CD14-positive monocyte (primary cell): ENCODE data around the gene HS1BP3. TPM values are rescaled to one million over a fixed set of nuclear protein-coding genes. Genes with fewer than 3 reads are reported as not detected.

Source experiments
- DNase-seq, 3 donors: peaks; one replicate each; pipeline ENCODE4 v3.0.0-alpha.2; 2011 to 2022
- H2AFZ ChIP-seq: 2 replicates; pipeline ENCODE4 v1.6.0; 2012; ENCODE audit warnings: mild to moderate bottlenecking, low read depth, low read length, inconsistent platforms; ENCODE audit not compliant: insufficient read depth, poor library complexity, severe bottlenecking
- H3K27ac ChIP-seq, 2 donors: 1 replicate in 1 of 2; 2 replicates in 1 of 2; pipeline ENCODE4 v1.5.1; 2012 to 2013; ENCODE audit warnings: low read length in 2 of 2, control low read depth in 1 of 2, inconsistent platforms in 1 of 2, low read depth in 1 of 2, mild to moderate bottlenecking in 1 of 2
- H3K27me3 ChIP-seq, 2 donors: one replicate each; pipeline versions ENCODE4 v1.6.0 to v1.6.1; 2011 to 2013; ENCODE audit warnings: low read length in 2 of 2; ENCODE audit not compliant: control insufficient read depth in 2 of 2, insufficient read depth in 2 of 2
- H3K36me3 ChIP-seq, 2 donors: replicated peaks in 1 of 2; 1 replicate in 1 of 2; 2 replicates in 1 of 2; pipeline versions ENCODE4 v1.5.1 to v1.6.1; 2012 to 2013; ENCODE audit warnings: low read length in 2 of 2, control low read depth in 1 of 2, inconsistent platforms in 1 of 2, mild to moderate bottlenecking in 1 of 2; ENCODE audit not compliant: insufficient read depth in 2 of 2, control insufficient read depth in 1 of 2
- H3K4me1 ChIP-seq, 2 donors: 1 replicate in 1 of 2; 2 replicates in 1 of 2; pipeline versions ENCODE4 v1.5.1 to v1.6.1; 2012 to 2013; ENCODE audit warnings: low read length in 2 of 2, control low read depth in 1 of 2, inconsistent platforms in 1 of 2, mild to moderate bottlenecking in 1 of 2, moderate library complexity in 1 of 2; ENCODE audit not compliant: insufficient read depth in 2 of 2, control insufficient read depth in 1 of 2
- H3K4me2 ChIP-seq: replicated peaks from 2 replicates; pipeline ENCODE3; 2012; ENCODE audit warnings: low read length, moderate library complexity, mild to moderate bottlenecking; ENCODE audit not compliant: poor library complexity, severe bottlenecking; ENCODE audit errors: extremely low read depth
- H3K4me3 ChIP-seq, 3 experiments: fragments of 200-600 bp in 1 of 3; sonication (generic) in 1 of 3; replicated peaks in 1 of 3; 1 replicate in 2 of 3; 2 replicates in 1 of 3; pipeline ENCODE4 v1.5.1; 2011 to 2013; ENCODE audit warnings: low read length in 3 of 3, mild to moderate bottlenecking in 3 of 3, control low read depth in 2 of 3, low read depth in 2 of 3, inconsistent platforms in 1 of 3, moderate library complexity in 1 of 3
- H3K79me2 ChIP-seq: 2 replicates; pipeline ENCODE4 v1.6.0; 2012; ENCODE audit warnings: mild to moderate bottlenecking, control low read depth, inconsistent platforms, low read length, moderate library complexity; ENCODE audit not compliant: insufficient read depth
- H3K9ac ChIP-seq: 2 replicates; pipeline ENCODE4 v1.6.0; 2017; ENCODE audit warnings: low read length, mild to moderate bottlenecking; ENCODE audit not compliant: insufficient read depth, poor library complexity, severe bottlenecking
- H3K9me3 ChIP-seq, 2 donors: replicated peaks in 1 of 2; 1 replicate in 1 of 2; 2 replicates in 1 of 2; pipeline versions ENCODE4 v1.5.1 to v1.6.1; 2012 to 2013; ENCODE audit warnings: low read length in 2 of 2, control low read depth in 1 of 2; ENCODE audit not compliant: control insufficient read depth in 1 of 2, insufficient read depth in 1 of 2
- H4K20me1 ChIP-seq: 2 replicates; pipeline ENCODE4 v1.6.0; 2012; ENCODE audit warnings: mild to moderate bottlenecking, low read length, control low read depth, moderate library complexity; ENCODE audit not compliant: insufficient read depth
- H3K27ac Mint-ChIP-seq, 7 donors: one replicate each; pipeline ENCODE4 v1.8.0; 2020; ENCODE audit warnings: mild to moderate bottlenecking in 7 of 7, mixed read lengths in 7 of 7, moderate library complexity in 6 of 7, inconsistent platforms in 2 of 7
- H3K27me3 Mint-ChIP-seq, 3 donors: one replicate each; pipeline ENCODE4 v1.8.0; 2021 to 2022; ENCODE audit warnings: low read depth in 3 of 3, mild to moderate bottlenecking in 3 of 3, mixed read lengths in 3 of 3, moderate library complexity in 3 of 3, inconsistent platforms in 1 of 3
- H3K36me3 Mint-ChIP-seq, 2 donors: one replicate each; pipeline ENCODE4 v1.8.0; 2020; ENCODE audit warnings: mixed read lengths in 2 of 2, inconsistent platforms in 1 of 2, mild to moderate bottlenecking in 1 of 2
- H3K4me1 Mint-ChIP-seq: one replicate; pipeline ENCODE4 v1.8.0; 2020; ENCODE audit warnings: mild to moderate bottlenecking, mixed read lengths
- H3K4me3 Mint-ChIP-seq, 2 donors: one replicate each; pipeline ENCODE4 v1.8.0; 2020; ENCODE audit warnings: mild to moderate bottlenecking in 2 of 2, mixed read lengths in 2 of 2, moderate library complexity in 1 of 2
- H3K9me3 Mint-ChIP-seq, 7 donors: one replicate each; pipeline ENCODE4 v1.8.0; 2020 to 2022; ENCODE audit warnings: mixed read lengths in 7 of 7, mild to moderate bottlenecking in 6 of 7, moderate library complexity in 6 of 7, inconsistent platforms in 2 of 7
- WGBS: methylation state at CpG from one replicate; pipeline ENCODE4 v1.1.5; 2013; ENCODE audit warnings: missing lambda C conversion rate; ENCODE audit not compliant: insufficient coverage; 5-methylcytosine and 5-hydroxymethylcytosine counted together
- intact Hi-C, 2 donors: fragments of 100-400 bp; cut with micrococcal nuclease; formaldehyde crosslinking; loops; one replicate each; pipeline versions ENCODE4 v1.15.0 to v1.15.1; 2023
- polyA plus RNA-seq, 3 donors: library from polyadenylated mRNA; depleted of rRNA in 1 of 3; unstranded in 2 of 3; stranded (reverse) in 1 of 3; fragments of 300-500 nt in 2 of 3; fragments of >200 nt in 1 of 3; fragmentation: Illumina TruSeq in 2 of 3; gene quantifications; 1 replicate in 2 of 3; 2 replicates in 1 of 3; pipeline ENCODE4 v1.2.3, GENCODE V29; 2012 to 2021
- TF ChIP-seq, protein P1 (sequence below): fragments of 200-600 bp; IDR thresholded peaks from one replicate; pipeline ENCODE4 v1.8.0; 2022; ENCODE audit warnings: antibody characterized with exemption, mild to moderate bottlenecking

Gene HS1BP3
- polyA plus RNA-seq, 3 donors, result 45.1 to 48.9 (median 45.4) TPM

DNA sequence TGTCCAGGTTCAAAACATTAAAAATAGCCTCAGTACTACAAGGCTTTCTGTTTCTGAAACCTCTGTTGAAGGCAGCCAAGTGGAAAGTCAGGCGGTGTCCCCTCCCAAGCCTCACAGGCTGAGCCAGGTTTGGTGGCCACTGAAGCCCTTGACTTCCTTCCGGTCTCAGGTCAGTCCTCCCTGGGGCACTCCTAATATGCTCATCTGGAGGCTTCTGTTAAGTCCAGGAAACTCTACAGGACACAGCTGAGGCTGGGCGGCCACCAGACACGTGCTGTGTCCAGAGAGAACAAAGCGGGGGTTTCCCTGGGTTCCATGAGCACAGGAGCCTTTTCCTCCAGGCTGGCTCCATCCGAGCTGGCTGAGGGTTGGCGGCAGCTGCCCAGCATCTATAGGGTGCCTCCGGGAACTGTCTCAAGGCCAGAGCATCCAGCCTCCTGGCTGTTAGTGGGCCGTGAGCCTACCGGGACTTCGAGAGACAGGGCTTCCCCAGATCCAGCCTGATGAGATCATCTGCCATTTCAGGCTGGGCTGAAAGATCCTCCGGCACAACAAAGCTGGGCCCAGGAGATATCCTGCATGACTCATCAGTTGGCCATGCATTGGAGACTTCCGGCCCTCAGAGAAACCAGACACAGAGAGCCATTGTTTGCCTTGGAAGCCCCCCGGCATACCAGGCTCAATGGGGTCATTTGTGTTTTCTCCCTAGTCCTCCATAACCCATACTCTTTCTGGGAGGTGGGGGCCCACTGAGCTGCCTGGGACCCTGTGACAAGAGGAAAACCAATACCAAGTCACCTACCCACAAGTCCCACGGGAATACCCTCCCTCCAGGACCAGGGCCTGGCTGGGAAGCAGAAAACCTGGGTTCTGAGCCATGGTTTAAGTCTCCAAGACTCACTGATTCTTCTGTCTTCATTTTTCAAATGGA, 71.7 kb downstream of the HS1BP3 start:
- Histone ChIP-seq H3K36me3 (no peaks in the 10 kb centered on the region), H3K27ac (no peak overlapping the region), H3K79me2 (no peaks in the 10 kb centered on the region), H3K9ac (no peak overlapping the region), H3K4me2 (no peak overlapping the region), H3K4me3 (no peak overlapping the region), H3K4me1 (peaks cover 7 to 10% of the 10 kb centered on the region in 2 donors), H4K20me1 (no peaks in the 10 kb centered on the region), H2AFZ (no peak overlapping the region), H3K27me3 (no peaks in the 10 kb centered on the region), H3K9me3 (peaks cover 5 to 8% of the 10 kb centered on the region in 2 donors)
- 90% methylated on average over 13 of the region's 15 CpGs for WGBS
- Mint-ChIP-seq H3K27ac (no peak overlapping the region), H3K36me3 (no peaks in the 10 kb centered on the region), H3K4me1 (peaks cover 11% of the 10 kb centered on the region), H3K4me3 (no peak overlapping the region), H3K27me3 (peaks cover 0 to 2% (median 0%) of the 10 kb centered on the region in 3 donors), H3K9me3 (peaks cover 2 to 13% (median 8%) of the 10 kb centered on the region in 7 donors)
- intact Hi-C loops, result no loop called here
- TF ChIP-seq, protein P1, sequence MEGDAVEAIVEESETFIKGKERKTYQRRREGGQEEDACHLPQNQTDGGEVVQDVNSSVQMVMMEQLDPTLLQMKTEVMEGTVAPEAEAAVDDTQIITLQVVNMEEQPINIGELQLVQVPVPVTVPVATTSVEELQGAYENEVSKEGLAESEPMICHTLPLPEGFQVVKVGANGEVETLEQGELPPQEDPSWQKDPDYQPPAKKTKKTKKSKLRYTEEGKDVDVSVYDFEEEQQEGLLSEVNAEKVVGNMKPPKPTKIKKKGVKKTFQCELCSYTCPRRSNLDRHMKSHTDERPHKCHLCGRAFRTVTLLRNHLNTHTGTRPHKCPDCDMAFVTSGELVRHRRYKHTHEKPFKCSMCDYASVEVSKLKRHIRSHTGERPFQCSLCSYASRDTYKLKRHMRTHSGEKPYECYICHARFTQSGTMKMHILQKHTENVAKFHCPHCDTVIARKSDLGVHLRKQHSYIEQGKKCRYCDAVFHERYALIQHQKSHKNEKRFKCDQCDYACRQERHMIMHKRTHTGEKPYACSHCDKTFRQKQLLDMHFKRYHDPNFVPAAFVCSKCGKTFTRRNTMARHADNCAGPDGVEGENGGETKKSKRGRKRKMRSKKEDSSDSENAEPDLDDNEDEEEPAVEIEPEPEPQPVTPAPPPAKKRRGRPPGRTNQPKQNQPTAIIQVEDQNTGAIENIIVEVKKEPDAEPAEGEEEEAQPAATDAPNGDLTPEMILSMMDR, result no peak
- DNase-seq, result no peak

DNA sequence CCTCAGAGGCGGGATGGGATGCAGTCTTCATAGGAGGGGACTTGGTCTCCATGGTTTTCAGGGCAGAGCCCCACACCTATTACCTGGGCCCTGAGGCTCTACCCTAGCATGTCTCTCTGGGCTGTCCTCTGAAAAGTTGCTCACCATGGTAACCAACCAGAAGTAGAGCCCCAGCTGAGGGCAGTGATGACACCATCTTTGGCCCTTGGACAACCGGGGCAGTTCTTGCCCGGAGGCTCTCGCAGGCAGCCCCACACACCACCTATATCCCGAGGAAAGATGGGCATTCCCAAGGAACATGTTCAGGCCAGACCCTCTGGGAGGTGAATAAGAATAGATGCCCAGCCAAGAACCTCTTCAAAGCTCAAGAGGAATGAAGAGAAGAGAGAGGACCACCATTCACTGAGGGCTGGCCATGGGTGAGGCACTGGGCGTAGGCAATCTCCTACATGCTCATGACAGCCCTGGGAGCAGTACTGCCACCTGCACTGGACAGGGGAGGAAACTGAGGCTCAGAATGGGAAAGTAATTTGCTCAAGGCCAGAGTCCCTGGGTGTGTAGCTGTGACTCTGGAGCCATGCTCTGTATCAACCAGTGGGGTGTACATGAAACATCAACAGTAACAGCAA, 72.5 kb downstream of the HS1BP3 start:
- Histone ChIP-seq H3K4me1 (peaks cover 7 to 10% of the 10 kb centered on the region in 2 donors), H2AFZ (no peak overlapping the region), H3K4me3 (no peak overlapping the region), H4K20me1 (no peaks in the 10 kb centered on the region), H3K79me2 (no peaks in the 10 kb centered on the region), H3K4me2 (no peak overlapping the region), H3K36me3 (no peaks in the 10 kb centered on the region), H3K9ac (no peak overlapping the region), H3K27ac (no peak overlapping the region), H3K9me3 (peaks cover 5 to 8% of the 10 kb centered on the region in 2 donors), H3K27me3 (no peaks in the 10 kb centered on the region)
- TF ChIP-seq, protein P1, result no peak
- peaks cover 11% of the 10 kb centered on the region for H3K4me1 Mint-ChIP-seq
- WGBS, result 64% methylated on average over 2 of the region's 6 CpGs
- H3K4me3 Mint-ChIP-seq, result no peak overlapping the region
- no peak overlapping the region for H3K27ac Mint-ChIP-seq
- H3K27me3 Mint-ChIP-seq, result peaks cover 0 to 2% (median 0%) of the 10 kb centered on the region in 3 donors
- no peaks in the 10 kb centered on the region for H3K36me3 Mint-ChIP-seq
- peaks cover 2 to 13% (median 8%) of the 10 kb centered on the region in 7 donors for H3K9me3 Mint-ChIP-seq
- no peak for DNase-seq
- intact Hi-C loops, result no loop called here
